Measurements from ENCODE around the gene CLMP. TPM values are rescaled to one million over a fixed set of nuclear protein-coding genes. Genes with fewer than 3 reads are reported as not detected.

Gene CLMP
- total and polyA plus RNA-seq, 2 donors (not counting 1 experiment from before 2014, with no cell fraction given): 0.01 TPM; not detected in 1

DNA sequence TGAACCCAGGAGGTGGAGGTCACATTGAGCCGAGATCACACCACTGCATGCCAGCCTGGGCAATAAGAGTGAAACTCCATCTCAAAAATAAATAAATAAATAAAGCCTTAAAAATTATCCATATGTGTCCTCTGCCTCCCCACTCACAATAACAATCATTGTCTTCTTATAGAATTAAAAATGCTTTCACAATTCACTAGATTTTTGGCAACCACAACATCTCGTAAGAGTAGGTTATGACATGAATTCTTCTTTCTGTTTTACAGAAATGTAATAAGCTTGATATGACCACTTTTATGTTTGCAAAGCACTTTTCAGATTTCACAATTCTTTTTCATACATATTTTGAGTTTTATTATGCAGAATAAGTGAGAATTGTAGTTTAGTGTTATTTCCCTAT is 78.6 kb downstream of the CLMP start:
- H3K27ac ChIP-seq (ENCODE audit: low read length in 2 of 2): no peak overlapping the region
- H3K4me3 Mint-ChIP-seq: no peak overlapping the region
- H4K20me1 ChIP-seq (ENCODE audit: control insufficient read depth, insufficient read depth, low read length, poor library complexity, severe bottlenecking): no peaks in the 10 kb centered on the region
- no peak overlapping the region for H3K27ac Mint-ChIP-seq
- H3K27me3 ChIP-seq (replicated peaks in 1 of 4; ENCODE audit: control extremely low read depth in 1 of 4, control insufficient read depth in 3 of 4, insufficient read depth in 4 of 4, low read length in 3 of 4): peaks cover 0 to under 1% (median 0%) of the 10 kb centered on the region in 4 experiments
- H3K9me3 ChIP-seq (ENCODE audit: control extremely low read depth in 1 of 3, control insufficient read depth in 2 of 3, insufficient read depth in 1 of 3, low read length in 2 of 3): peaks cover 0 to 10% (median 7%) of the 10 kb centered on the region in 3 donors
- no peaks in the 10 kb centered on the region for H3K79me2 ChIP-seq (ENCODE audit: control insufficient read depth, insufficient read depth, low read length)
- TF ChIP-seq, protein P1, sequence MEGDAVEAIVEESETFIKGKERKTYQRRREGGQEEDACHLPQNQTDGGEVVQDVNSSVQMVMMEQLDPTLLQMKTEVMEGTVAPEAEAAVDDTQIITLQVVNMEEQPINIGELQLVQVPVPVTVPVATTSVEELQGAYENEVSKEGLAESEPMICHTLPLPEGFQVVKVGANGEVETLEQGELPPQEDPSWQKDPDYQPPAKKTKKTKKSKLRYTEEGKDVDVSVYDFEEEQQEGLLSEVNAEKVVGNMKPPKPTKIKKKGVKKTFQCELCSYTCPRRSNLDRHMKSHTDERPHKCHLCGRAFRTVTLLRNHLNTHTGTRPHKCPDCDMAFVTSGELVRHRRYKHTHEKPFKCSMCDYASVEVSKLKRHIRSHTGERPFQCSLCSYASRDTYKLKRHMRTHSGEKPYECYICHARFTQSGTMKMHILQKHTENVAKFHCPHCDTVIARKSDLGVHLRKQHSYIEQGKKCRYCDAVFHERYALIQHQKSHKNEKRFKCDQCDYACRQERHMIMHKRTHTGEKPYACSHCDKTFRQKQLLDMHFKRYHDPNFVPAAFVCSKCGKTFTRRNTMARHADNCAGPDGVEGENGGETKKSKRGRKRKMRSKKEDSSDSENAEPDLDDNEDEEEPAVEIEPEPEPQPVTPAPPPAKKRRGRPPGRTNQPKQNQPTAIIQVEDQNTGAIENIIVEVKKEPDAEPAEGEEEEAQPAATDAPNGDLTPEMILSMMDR (IDR thresholded peaks at IDR 0.05): no peak
- TF ChIP-seq EZH2 (IDR thresholded peaks at IDR 0.05; ENCODE audit: borderline replicate concordance, insufficient read depth, low read depth, low read length, poor library complexity, severe bottlenecking): no peak
- DNase-seq (no peak), ATAC-seq (ENCODE audit: low read depth) (no peak)
- peaks cover 1% of the 10 kb centered on the region for H3K27me3 Mint-ChIP-seq
- H3K4me1 ChIP-seq (ENCODE audit: control insufficient read depth in 2 of 2, insufficient read depth in 2 of 2, low read length in 2 of 2): no peaks in the 10 kb centered on the region
- H2AFZ ChIP-seq (ENCODE audit: insufficient read depth, low read depth, low read length, poor library complexity, severe bottlenecking): no peak overlapping the region
- H3K36me3 ChIP-seq (replicated peaks in 1 of 2; ENCODE audit: control extremely low read depth in 1 of 2, control insufficient read depth in 1 of 2, extremely low read depth in 1 of 2, insufficient read depth in 2 of 2, low read length in 1 of 2): no peaks in the 10 kb centered on the region
- CTCF ChIA-PET: interaction anchor here (2.2 kb wide), 1 partner anchor 131 kb away, joined by 6 read pairs; no protein-coding TSS in a partner anchor
- WGBS (ENCODE audit: insufficient coverage): 100% methylated on average over 1 of the region's 2 CpGs
- POLR2A ChIA-PET: no interaction called here
- no peaks in the 10 kb centered on the region for H3K9me3 Mint-ChIP-seq (ENCODE audit: insufficient read depth)
- H3K4me3 ChIP-seq (ENCODE audit: control extremely low read depth in 1 of 5, extremely low read depth in 1 of 5, insufficient read depth in 1 of 5, low read depth in 2 of 5, low read length in 4 of 5): no peak overlapping the region
- no peak overlapping the region for H3K4me2 ChIP-seq (replicated peaks; ENCODE audit: low read depth, low read length, poor library complexity, severe bottlenecking)
- intact Hi-C loops (cut with micrococcal nuclease): no loop called here
- no peaks in the 10 kb centered on the region for H3K4me1 Mint-ChIP-seq
- no peak overlapping the region for H3K9ac ChIP-seq (ENCODE audit: low read length)

DNA sequence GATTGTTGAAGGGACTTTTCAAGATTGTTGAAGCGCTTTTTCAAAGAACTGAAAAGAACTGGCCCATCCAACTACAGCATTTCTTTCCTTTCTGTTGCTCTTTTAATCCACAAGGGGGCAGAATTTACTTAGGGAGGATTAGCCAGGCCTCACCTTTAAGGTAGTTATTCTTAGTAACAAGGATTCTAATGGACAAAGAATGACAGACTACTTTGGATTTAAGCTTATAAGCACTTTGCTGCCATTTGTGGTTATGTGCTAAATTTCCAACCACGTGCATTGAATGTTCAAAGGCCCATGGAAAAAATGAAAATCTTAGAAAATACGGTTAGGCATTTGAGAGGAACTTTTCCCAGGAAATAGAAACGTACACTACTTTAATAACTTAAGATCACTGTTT is 83.6 kb downstream of the CLMP start:
- TF ChIP-seq, protein P1 (IDR thresholded peaks at IDR 0.05): peak; percentile 76
- no peak for TF ChIP-seq EZH2 (IDR thresholded peaks at IDR 0.05; ENCODE audit: borderline replicate concordance, insufficient read depth, low read depth, low read length, poor library complexity, severe bottlenecking)
- Histone ChIP-seq H3K4me2 (replicated peaks; ENCODE audit: low read depth, low read length, poor library complexity, severe bottlenecking) (no peak overlapping the region), H3K9me3 (ENCODE audit: control extremely low read depth in 1 of 3, control insufficient read depth in 2 of 3, insufficient read depth in 1 of 3, low read length in 2 of 3) (peaks cover 0 to 10% (median 7%) of the 10 kb centered on the region in 3 donors), H3K4me1 (ENCODE audit: control insufficient read depth in 2 of 2, insufficient read depth in 2 of 2, low read length in 2 of 2) (no peaks in the 10 kb centered on the region), H3K4me3 (ENCODE audit: control extremely low read depth in 1 of 5, extremely low read depth in 1 of 5, insufficient read depth in 1 of 5, low read depth in 2 of 5, low read length in 4 of 5) (no peak overlapping the region), H3K79me2 (ENCODE audit: control insufficient read depth, insufficient read depth, low read length) (no peaks in the 10 kb centered on the region), H3K36me3 (replicated peaks in 1 of 2; ENCODE audit: control extremely low read depth in 1 of 2, control insufficient read depth in 1 of 2, extremely low read depth in 1 of 2, insufficient read depth in 2 of 2, low read length in 1 of 2) (no peaks in the 10 kb centered on the region), H3K27ac (ENCODE audit: low read length in 2 of 2) (no peak overlapping the region), H3K27me3 (replicated peaks in 1 of 4; ENCODE audit: control extremely low read depth in 1 of 4, control insufficient read depth in 3 of 4, insufficient read depth in 4 of 4, low read length in 3 of 4) (peaks cover 0 to 3% (median 0%) of the 10 kb centered on the region in 4 experiments), H4K20me1 (ENCODE audit: control insufficient read depth, insufficient read depth, low read length, poor library complexity, severe bottlenecking) (no peaks in the 10 kb centered on the region), H3K9ac (ENCODE audit: low read length) (no peak overlapping the region), H2AFZ (ENCODE audit: insufficient read depth, low read depth, low read length, poor library complexity, severe bottlenecking) (no peak overlapping the region)
- intact Hi-C loops (cut with micrococcal nuclease): no loop called here
- ATAC-seq (ENCODE audit: low read depth) (no peak), DNase-seq (peak; percentile 31)
- H3K4me3 Mint-ChIP-seq: no peak overlapping the region
- H3K9me3 Mint-ChIP-seq (ENCODE audit: insufficient read depth): no peaks in the 10 kb centered on the region
- POLR2A ChIA-PET: no interaction called here
- CTCF ChIA-PET: interaction anchor here (0.7 to 2.9 kb wide), 12 partner anchors 9 to 464 kb away, joined by 3 to 11 read pairs (median 4); no protein-coding TSS in a partner anchor
- H3K27ac Mint-ChIP-seq: no peak overlapping the region
- H3K27me3 Mint-ChIP-seq: peaks cover 18% of the 10 kb centered on the region
- no peaks in the 10 kb centered on the region for H3K4me1 Mint-ChIP-seq
- no CpG with 5 or more reads among the region's 4 CpGs for WGBS (ENCODE audit: insufficient coverage)

All from B cell (primary cell).